ENCODE data around the gene TAS2R60. TPM values are rescaled to one million over a fixed set of nuclear protein-coding genes. Genes with fewer than 3 reads are reported as not detected.
"Not testable (repeated sequence)": the region's sequence is repeated elsewhere in the genome, so short reads cannot be mapped to it uniquely, and the experiment has no call there.

The TAS2R60 gene
- polyA plus RNA-seq, 1 donor from 2014 or later: not detected

DNA sequence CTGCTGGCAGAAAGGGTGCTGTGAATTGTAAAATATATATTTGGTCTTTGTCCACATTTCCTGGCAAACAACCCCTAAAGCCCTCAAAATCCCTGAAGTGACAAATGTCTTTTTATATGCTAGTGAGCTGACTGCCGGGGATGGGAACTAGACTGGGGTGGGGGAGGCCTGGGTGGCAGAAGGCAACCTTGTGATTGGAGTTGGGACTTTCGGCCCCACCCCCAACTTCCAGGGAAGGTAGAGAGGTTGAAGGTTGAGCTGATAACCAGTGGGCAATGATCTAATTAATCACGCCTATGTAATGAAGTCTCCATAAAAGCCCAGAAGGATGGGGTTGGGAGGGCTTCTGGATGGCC lies 37.3 kb upstream of the TAS2R60 start:
- Mint-ChIP-seq H3K27ac (peak overlapping the region in 1 of 3 donors; percentile 31), H3K36me3 (no peaks in the 10 kb centered on the region), H3K4me3 (no peak overlapping the region), H3K9me3 (no peaks in the 10 kb centered on the region), H3K4me1 (peaks cover 22 to 24% (median 23%) of the 10 kb centered on the region in 3 donors), H3K27me3 (peaks cover 19% of the 10 kb centered on the region)

DNA sequence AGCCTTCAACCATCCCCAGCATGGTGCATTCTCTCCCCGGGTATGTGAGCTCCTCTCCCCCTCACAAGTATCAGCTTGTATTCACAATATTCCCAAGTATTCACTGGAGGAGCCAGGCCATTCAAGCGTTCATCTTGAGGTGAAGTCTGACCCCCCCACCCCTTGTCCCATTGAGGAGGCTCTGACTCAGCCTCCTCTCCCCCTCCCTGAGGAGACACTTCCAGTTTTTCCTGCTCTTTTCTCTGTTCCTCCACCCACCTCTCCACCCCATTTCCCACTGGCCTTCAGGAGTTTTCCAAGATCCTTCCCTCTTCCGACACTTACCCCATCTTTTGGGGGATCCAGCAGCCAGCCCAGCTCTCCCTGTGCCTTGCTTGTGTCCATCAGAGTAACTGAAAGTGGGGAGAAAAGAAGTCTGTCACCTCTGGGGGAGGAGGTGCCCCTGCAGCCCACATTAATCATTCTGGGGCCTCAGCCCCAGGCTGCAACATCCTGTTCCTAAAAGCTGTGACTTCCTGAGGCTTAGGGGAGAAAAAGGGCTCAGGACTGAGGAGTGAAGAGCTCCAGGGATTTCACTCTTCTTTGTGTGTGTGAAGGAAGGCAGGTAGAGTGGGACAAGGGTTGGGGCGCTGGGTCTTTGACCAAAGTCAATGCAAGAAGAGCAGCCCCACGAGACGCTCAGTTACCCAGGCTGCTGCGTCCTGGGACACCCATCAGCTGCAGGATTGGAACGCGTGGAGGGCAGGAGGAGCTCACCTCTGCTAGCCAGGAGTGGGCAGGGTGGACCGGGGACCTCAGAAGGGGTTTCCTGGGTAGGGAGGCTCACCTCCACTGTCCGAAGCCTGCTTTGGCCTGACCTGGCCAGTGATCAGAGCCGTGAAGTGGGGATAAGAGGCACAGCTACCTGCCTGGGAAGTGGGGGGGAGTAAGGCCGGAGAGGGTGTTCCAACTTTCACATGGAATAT lies 35.7 kb upstream of the TAS2R60 start:
- Mint-ChIP-seq H3K27ac (peak overlapping the region in 1 of 3 donors; percentile 2), H3K36me3 (no peaks in the 10 kb centered on the region), H3K4me1 (peaks cover 23 to 30% (median 24%) of the 10 kb centered on the region in 3 donors), H3K4me3 (peak overlapping the region; percentile 30 to 84 (median 80)), H3K9me3 (no peaks in the 10 kb centered on the region), H3K27me3 (peaks cover 23% of the 10 kb centered on the region)

DNA sequence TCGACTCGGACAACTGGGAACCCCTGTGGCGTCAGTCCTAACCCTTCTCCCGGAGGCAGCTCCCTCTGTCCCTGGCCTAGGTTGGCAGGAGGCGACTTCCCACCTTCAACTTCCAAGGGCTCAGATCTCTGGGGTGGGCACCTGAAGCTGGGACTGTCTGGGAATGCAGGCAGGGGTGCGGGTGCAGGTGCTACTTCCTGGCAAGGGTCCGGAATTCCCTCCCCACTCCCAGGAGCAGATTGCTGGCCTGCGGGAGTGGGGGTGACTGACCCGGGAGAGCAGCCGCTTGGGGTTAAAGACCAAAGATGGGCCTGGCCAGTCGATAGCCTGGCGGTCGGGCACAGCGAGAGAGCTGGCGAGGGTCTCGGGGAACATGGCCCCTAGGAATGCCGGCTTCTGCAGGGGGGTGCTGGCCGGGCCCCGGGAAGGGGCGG lies 35.0 kb upstream of the TAS2R60 start:
- H3K27ac Mint-ChIP-seq: no peak overlapping the region
- peaks cover 23 to 30% (median 24%) of the 10 kb centered on the region in 3 donors for H3K4me1 Mint-ChIP-seq
- no peaks in the 10 kb centered on the region for H3K9me3 Mint-ChIP-seq
- H3K4me3 Mint-ChIP-seq: peak overlapping the region in 3 of 4 donors; percentile 76 to 84 (median 79)
- peaks cover 28% of the 10 kb centered on the region for H3K27me3 Mint-ChIP-seq
- no peaks in the 10 kb centered on the region for H3K36me3 Mint-ChIP-seq

DNA sequence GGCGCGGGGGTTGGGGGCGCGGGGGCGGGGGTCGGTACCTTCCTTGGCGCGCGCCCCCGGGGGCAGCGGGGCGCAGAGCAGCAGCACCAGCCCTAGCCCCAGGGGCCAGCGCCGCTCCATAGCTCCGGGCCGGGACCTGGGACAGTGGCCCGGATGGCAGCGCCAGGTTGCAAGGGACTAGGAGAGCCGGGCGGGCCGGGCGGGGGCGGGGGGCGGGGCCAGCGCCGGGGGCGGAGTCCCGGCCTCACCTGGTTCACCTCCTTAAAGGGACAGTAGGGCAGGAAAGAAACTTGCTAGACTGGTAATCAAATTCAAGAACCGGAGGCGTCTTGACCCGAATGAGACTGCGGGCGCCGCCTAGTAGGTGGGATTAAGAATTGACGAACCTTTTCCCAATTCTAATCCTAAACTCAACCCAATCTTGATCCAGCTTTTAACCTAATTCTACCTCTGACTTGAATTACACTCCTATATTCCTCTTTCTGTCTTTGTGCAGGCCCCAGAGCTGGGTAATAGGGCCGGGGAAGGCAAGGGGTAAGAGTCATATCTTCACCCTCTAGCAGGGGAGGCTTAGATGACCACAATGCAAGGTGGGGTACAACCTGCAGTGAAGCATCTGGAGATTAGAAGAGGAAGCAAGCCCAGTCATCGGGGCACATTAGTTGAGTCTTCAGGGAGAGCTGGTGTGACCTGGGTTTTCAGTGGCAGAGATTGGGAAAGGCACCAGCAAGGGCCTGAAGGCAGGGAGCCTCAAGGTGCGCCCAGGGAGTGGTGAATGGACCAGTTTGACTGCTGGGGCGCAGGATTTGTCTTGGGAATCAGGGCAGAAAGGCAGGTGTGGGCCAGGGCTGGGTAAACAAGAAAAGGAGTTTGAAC lies 34.3 kb upstream of the TAS2R60 start, which contains the start of gene EPHA1:
Gene EPHA1 (minus strand): TSS at position 171 of the 876 bp plus-strand sequence. CDS start 51 bp downstream, at position 120.
- no peaks in the 10 kb centered on the region for H3K36me3 Mint-ChIP-seq
- H3K4me1 Mint-ChIP-seq: peaks cover 22 to 30% (median 23%) of the 10 kb centered on the region in 3 donors
- H3K27me3 Mint-ChIP-seq: peaks cover 29% of the 10 kb centered on the region
- H3K9me3 Mint-ChIP-seq: no peaks in the 10 kb centered on the region
- peak within 1 kb of the TSS in 2 of 3 donors; percentile 18 to 59 for H3K27ac Mint-ChIP-seq
- peak within 1 kb of the TSS; percentile 30 to 89 (median 80) for H3K4me3 Mint-ChIP-seq

DNA sequence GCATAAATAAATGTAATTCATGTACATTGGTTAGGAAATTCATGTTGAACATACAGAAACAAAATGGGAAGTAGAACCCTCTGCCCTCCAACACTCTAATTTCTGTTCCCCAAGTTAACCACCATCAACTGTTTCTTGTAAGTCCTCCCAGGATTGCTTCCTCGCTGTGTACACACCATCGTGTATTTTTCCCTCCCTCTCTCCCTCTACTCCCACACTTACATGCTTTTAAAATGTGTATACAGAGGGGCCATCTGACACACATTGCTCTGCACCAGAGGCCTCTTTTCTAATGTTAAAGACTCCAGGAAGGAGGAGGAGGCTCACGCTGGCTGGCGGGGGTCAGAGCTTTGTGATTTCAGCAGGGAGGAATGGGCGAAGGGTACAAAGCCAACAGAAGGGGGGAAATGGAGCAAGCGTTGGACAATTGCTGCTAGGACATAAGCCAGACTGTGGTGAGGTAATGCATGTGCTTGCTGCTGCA lies 32.7 kb upstream of the TAS2R60 start:
- peaks cover 22 to 30% (median 25%) of the 10 kb centered on the region in 3 donors for H3K4me1 Mint-ChIP-seq
- H3K27ac Mint-ChIP-seq: no peak overlapping the region

DNA sequence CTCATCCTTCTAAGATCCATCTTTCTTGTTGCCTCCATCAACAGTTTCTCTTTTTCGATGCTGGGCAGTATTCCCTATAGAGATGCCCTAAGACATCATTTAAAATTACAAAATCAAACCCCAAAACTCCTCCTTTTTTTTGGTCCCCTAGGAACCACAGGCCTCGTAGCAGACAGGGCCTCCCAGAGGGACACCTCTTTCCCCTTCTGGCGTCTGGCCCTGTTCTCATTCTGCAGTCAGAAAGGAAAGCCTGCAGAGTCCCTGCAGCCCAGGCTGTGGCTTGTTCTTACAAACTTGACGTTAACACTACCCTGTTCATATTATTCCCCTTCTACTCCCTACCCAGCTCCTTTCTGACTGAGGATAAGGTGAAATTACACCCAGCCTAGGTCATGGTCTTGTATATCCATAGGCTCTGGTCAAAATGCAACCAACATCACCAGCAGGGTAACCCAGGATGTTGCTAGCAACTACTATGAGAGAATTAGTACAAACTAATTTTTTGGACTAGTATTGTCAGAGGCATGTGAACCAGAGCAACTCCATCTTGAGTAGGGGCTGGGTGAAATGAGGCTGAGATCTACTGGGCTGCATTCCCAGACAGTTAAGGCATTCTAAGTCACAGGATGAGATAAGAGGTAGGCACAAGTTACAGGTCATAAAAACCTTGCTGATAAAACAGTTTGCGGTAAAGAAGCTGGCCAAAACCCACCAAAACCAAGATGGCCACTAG lies 31.1 kb upstream of the TAS2R60 start:
- no peaks in the 10 kb centered on the region for H3K9me3 Mint-ChIP-seq
- peaks cover 22 to 33% (median 24%) of the 10 kb centered on the region in 3 donors for H3K4me1 Mint-ChIP-seq
- peak overlapping the region in 2 of 4 donors; percentile 18 to 52 for H3K4me3 Mint-ChIP-seq
- no peaks in the 10 kb centered on the region for H3K36me3 Mint-ChIP-seq
- H3K27ac Mint-ChIP-seq: peak overlapping the region in 1 of 3 donors; percentile 62
- H3K27me3 Mint-ChIP-seq: peaks cover 44% of the 10 kb centered on the region

More for the DNA sequence above, 32.7 kb upstream of the TAS2R60 start:
- Mint-ChIP-seq H3K9me3 (no peaks in the 10 kb centered on the region), H3K36me3 (no peaks in the 10 kb centered on the region), H3K27me3 (peaks cover 34% of the 10 kb centered on the region), H3K4me3 (peak overlapping the region in 2 of 4 donors; percentile 49 to 77)

DNA sequence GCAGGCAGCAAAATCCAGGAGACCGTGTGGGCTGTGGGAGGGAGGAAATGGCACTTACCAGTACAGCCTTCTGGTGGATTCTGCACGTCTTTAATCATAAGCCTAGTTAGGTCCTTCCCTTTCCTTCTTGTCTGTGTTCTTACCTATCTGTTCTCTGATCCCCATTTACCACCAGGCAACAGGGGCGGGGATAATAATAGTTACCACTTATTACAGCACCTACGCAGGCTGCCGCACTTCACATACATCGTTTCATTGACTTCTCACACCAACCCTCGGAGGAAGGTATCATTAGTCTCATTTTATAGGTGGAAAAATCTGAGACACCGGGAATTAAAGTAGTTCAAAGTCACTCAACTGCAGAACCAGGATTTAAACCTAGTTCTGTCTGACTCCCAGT lies 30.1 kb upstream of the TAS2R60 start:
- H3K36me3 Mint-ChIP-seq: no peaks in the 10 kb centered on the region
- H3K27ac Mint-ChIP-seq: no peak overlapping the region
- H3K27me3 Mint-ChIP-seq: peaks cover 40% of the 10 kb centered on the region
- H3K4me1 Mint-ChIP-seq: peaks cover 15 to 28% (median 19%) of the 10 kb centered on the region in 3 donors
- no peaks in the 10 kb centered on the region for H3K9me3 Mint-ChIP-seq
- H3K4me3 Mint-ChIP-seq: no peak overlapping the region

DNA sequence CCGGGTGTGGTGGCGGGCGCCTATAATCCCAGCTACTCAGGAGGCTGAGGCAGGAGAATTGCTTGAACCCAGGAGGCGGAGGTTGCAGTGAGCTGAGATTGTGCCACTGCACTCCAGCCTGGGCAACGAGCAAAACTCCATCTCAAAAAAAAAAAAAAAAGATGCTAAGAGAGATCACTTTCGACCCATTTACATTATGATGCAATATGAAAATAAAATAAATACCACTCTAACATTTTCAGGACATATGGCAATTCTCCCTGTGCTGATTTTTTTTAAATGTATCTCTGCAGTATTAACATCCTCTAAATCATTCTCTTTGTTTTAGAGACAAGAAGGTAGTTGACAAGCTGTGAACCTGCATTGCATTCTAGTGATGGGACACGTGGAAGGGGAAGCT lies 28.0 kb upstream of the TAS2R60 start:
- H3K9me3 Mint-ChIP-seq, H3K27ac Mint-ChIP-seq, H3K36me3 Mint-ChIP-seq, H3K4me3 Mint-ChIP-seq: not testable (repeated sequence)
- H3K27me3 Mint-ChIP-seq: peaks cover 35% of the 10 kb centered on the region
- peaks cover 5 to 16% (median 9%) of the 10 kb centered on the region in 3 donors for H3K4me1 Mint-ChIP-seq

DNA sequence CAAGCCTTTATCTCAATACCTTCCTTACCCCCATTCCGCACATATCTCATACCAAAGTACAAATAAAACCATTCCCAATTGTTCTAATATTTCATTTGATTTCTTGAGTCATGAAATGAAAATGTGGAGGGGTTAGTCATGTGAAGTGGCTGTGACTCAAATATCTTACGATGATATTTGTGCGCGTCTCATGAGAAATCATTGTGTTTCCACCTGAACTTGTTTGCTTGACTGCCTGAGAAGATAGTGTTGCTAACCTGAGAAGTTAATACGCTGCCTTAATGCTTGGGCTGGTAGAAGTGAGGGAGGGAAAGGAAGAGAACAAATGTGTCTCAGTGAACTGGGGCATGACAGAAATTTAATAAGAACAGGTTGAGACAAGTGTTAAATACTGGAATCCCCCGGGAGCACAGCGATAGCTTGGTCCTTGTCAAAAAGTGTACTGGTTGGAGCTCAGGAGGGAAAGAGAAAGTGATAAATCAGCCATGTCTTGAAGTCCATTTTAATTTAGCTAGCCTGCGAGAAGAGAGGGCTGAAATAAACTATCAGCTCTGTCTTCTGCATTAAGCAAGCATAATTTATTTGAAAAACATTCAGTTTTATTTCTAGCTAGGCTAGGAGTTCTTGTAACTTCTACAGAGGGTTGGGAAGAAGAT lies 27.4 kb upstream of the TAS2R60 start:
- Mint-ChIP-seq H3K9me3 (peaks cover 0 to 5% (median 4%) of the 10 kb centered on the region in 3 donors), H3K4me1 (peaks cover 0 to 10% (median 4%) of the 10 kb centered on the region in 3 donors), H3K36me3 (peaks cover 2% of the 10 kb centered on the region), H3K27ac (peak overlapping the region in 1 of 3 donors; percentile 25), H3K27me3 (peaks cover 33% of the 10 kb centered on the region), H3K4me3 (no peak overlapping the region)

DNA sequence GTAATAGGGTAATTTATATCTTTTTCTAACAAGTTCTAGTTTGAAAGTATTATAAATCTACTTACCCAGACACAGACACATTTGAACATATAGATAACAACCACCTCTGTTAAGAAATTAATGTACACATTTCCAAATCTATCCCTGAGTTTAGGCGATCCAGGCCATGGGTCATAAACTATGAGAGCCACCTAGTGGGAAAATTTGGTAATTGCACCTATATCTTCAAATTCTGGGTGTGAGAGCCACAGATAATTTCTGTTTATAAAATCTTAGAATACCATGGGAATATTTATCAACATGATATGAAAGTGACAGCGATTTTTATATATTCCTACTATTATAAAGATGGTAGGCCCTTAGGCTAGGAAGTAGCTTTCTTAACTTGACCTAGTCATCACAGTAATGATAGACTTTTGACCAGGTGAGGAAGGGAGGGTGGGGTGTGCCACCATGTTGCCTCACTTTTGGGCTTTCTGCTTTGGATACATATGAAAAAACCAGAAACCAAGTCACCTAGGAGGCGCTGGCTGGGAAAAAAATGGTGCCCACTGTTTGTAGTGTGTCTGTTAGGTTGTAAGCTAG lies 26.6 kb upstream of the TAS2R60 start:
- H3K4me1 Mint-ChIP-seq: peaks cover 0 to 10% (median 3%) of the 10 kb centered on the region in 3 donors
- H3K27me3 Mint-ChIP-seq: peaks cover 29% of the 10 kb centered on the region
- peaks cover 0 to 10% (median 4%) of the 10 kb centered on the region in 3 donors for H3K9me3 Mint-ChIP-seq
- no peak overlapping the region for H3K4me3 Mint-ChIP-seq
- H3K27ac Mint-ChIP-seq: no peak overlapping the region
- peaks cover 2% of the 10 kb centered on the region for H3K36me3 Mint-ChIP-seq

DNA sequence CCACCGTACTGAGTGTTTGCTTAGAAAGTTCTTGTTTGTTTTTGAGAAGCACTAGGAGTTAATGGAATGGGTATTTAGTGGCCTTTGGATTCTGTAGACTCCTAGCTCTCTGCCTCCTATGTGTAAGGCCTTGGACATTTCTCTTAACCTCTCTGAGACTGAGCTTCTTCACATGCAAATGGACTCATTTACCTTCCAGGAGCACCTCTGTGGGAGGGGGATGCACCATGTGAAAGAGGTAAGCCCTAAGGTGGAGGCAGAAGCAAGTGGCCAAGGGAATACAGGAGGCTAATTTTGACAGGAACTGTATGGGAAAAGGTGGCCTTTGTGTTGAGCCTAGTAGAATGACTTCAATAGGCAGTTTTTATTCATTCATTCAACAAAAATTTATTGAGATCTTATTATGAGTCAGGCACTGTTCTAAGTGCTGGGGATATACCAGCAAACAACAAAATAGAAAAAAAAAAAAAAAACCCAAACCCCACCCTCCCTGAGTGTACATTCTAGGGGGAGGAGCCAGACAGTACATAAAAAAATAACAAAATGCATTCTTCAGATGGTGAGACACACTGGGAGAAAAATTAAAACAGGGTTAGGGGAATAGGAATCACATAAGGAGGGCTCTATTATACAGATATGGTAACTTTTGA lies 25.4 kb upstream of the TAS2R60 start:
- Mint-ChIP-seq H3K27ac (peak overlapping the region in 1 of 3 donors; percentile 20), H3K36me3 (peaks cover 2% of the 10 kb centered on the region), H3K27me3 (peaks cover 28% of the 10 kb centered on the region), H3K4me1 (peaks cover 0 to 3% (median 3%) of the 10 kb centered on the region in 3 donors), H3K4me3 (no peak overlapping the region), H3K9me3 (peaks cover 0 to 10% (median 4%) of the 10 kb centered on the region in 3 donors)

DNA sequence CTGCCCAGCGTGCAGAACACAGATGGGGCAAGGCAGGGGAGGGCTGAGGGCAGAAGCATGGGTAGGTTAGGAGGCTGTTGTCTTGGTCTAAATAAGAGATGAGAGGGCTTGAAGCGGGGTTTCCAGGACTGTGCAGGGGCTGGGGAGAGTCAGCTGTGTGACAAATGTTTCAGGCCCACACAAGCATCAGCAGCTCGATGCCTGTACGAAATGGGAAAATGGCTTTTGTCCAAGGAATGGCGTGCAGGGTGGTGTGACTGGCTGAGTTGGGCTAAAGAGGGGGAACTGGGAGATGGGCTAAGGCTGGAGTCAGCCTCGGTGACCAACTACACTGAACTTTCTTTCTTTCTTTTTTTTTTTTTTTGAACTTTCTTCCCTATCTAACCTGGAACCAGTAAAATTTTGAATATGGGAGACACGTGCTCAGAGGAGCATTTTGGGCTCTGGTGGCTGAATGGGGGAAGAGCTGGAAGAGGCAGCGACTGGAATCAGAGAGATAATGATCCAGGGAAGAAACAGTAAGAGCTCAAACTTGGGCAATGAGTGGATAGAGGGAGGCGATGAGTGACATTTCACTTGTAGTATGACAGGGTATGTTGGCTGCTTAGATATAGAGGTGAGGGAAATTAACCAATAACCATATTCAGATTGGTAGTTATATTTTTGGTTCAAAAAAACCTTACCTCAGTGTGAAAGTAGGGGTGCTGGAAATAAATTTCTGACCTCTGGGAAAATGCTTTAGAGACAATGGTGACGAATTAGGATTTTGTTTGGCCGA lies 24.4 kb upstream of the TAS2R60 start:
- Mint-ChIP-seq H3K4me1 (peaks cover 0 to 3% (median 3%) of the 10 kb centered on the region in 3 donors), H3K27ac (peak overlapping the region in 1 of 3 donors; percentile 87), H3K27me3 (peaks cover 23% of the 10 kb centered on the region), H3K9me3 (peaks cover 0 to 10% (median 4%) of the 10 kb centered on the region in 3 donors), H3K4me3 (no peak overlapping the region), H3K36me3 (peaks cover 2% of the 10 kb centered on the region)
